Adrenal gland (tissue), 5 donors: Measurements from ENCODE around the gene CHST11.

ENCODE experiments used
- CTCF ChIP-seq, 6 experiments: fragments of 450-650 bp in 4 of 6; fragments of 200-600 bp in 2 of 6; sonication (generic) in 1 of 6; IDR thresholded peaks; 1 replicate in 5 of 6; 2 replicates in 1 of 6; pipeline versions ENCODE4 v1.5.1 to v1.8.0; 2016 to 2021; ENCODE audit warnings: antibody characterized with exemption in 6 of 6, mild to moderate bottlenecking in 2 of 6, moderate library complexity in 1 of 6
- POLR2A ChIP-seq, 2 donors: fragments of 450-650 bp; IDR thresholded peaks; one replicate each; pipeline ENCODE4 v1.6.1; 2017; ENCODE audit warnings: antibody characterized with exemption in 2 of 2, mild to moderate bottlenecking in 2 of 2, moderate library complexity in 1 of 2
- donor health status: DM: no; HTN: no; CAD: no.

- TF ChIP-seq POLR2A (IDR thresholded peaks at IDR 0.05) (no peak), CTCF (IDR thresholded peaks at IDR 0.05) (no peak)
Measured at GRCh38 chr12:104741497-104742367, 285.0 kb downstream of the CHST11 start.
